ENCODE measurements around the gene IDH2.

- TF ChIP-seq CTCF (IDR thresholded peaks at IDR 0.05; ENCODE audit: low read depth, low read length) (no peak), POLR2A (IDR thresholded peaks at IDR 0.05; ENCODE audit: extremely low read depth, insufficient read length) (no peak), MYC (IDR thresholded peaks at IDR 0.05; ENCODE audit: low read depth, low read length) (no peak)
Observed at GRCh38 chr15:90036806-90037510, 65.3 kb downstream of the IDH2 start.

Measured in NB4 (cell line).